K562 (cell line): ENCODE results near the gene TRMT1. TPM values are rescaled to one million over a fixed set of nuclear protein-coding genes. Genes with fewer than 3 reads are reported as not detected.

Experiments
- ATF1 ChIP-seq, 2 experiments: fragments of 450-650 bp in 1 of 2; IDR thresholded peaks; 2 replicates each; pipeline ENCODE4 v1.6.1; 2016; ENCODE audit warnings: missing compliant biosample characterization in 1 of 2, missing genetic modification characterization in 1 of 2
- CTCF ChIP-seq, 3 experiments: IDR thresholded peaks in 2 of 3; conservative IDR thresholded peaks in 1 of 3; 2 replicates each; pipeline ENCODE4 v1.5.1; 2011 to 2012; ENCODE audit warnings: low read length in 3 of 3, mild to moderate bottlenecking in 3 of 3, control low read depth in 2 of 3, improper control_type of control experiment in 1 of 3, inconsistent platforms in 1 of 3, low read depth in 1 of 3, mixed read lengths in 1 of 3, moderate library complexity in 1 of 3; ENCODE audit not compliant: insufficient read depth in 2 of 3
- CTCFL ChIP-seq: IDR thresholded peaks from 2 replicates; pipeline ENCODE4 v1.6.1; 2011; ENCODE audit warnings: borderline replicate concordance, low read depth, mild to moderate bottlenecking, moderate library complexity, low read length; ENCODE audit not compliant: insufficient read depth, poor library complexity, severe bottlenecking
- GMEB1 ChIP-seq: fragments of 250-450 bp; sonication (Bioruptor Pico); IDR thresholded peaks from 2 replicates; pipeline ENCODE4 v1.4.0; 2020; ENCODE audit warnings: mild to moderate bottlenecking
- HDGF ChIP-seq: fragments of 450-650 bp; IDR thresholded peaks from 2 replicates; pipeline ENCODE4 v1.6.1; 2016
- IFI16 ChIP-seq: fragments of 250-450 bp; sonication (Bioruptor Pico); IDR thresholded peaks from 2 replicates; pipeline ENCODE4 v2.1.2; 2022; ENCODE audit warnings: mild to moderate bottlenecking, inconsistent platforms
- JUN ChIP-seq, 2 experiments: sonication (generic) in 1 of 2; formaldehyde crosslinking in 1 of 2; IDR thresholded peaks; 2 replicates each; pipeline versions ENCODE4 v1.6.1 to v1.8.0; 2012 to 2022; ENCODE audit warnings: borderline replicate concordance in 2 of 2, mild to moderate bottlenecking in 2 of 2, improper control_type of control experiment in 1 of 2, low read depth in 1 of 2, low read length in 1 of 2, missing genetic modification reagents in 1 of 2
- JUND ChIP-seq, 2 experiments: IDR thresholded peaks; 2 replicates in 1 of 2; 3 replicates in 1 of 2; pipeline ENCODE4 v1.6.1; 2011; ENCODE audit warnings: borderline replicate concordance in 2 of 2, low read depth in 2 of 2, low read length in 2 of 2, improper control_type of control experiment in 1 of 2, missing biosample characterization in 1 of 2, missing genetic modification characterization in 1 of 2, missing genetic modification reagents in 1 of 2
- MEIS2 ChIP-seq: fragments of 450-650 bp; IDR thresholded peaks from 2 replicates; pipeline ENCODE4 v1.6.1; 2014; ENCODE audit warnings: mild to moderate bottlenecking; ENCODE audit not compliant: partially characterized antibody
- PURB ChIP-seq: sonication (generic); formaldehyde crosslinking; IDR thresholded peaks from 2 replicates; pipeline ENCODE4 v1.9.0; 2021; ENCODE audit warnings: low read depth, mild to moderate bottlenecking, missing genetic modification reagents
- ZNF239 ChIP-seq: fragments of 250-450 bp; sonication (Bioruptor Pico); IDR thresholded peaks from 2 replicates; pipeline ENCODE4 v1.4.0; 2020; ENCODE audit warnings: mild to moderate bottlenecking
- ZNF280A ChIP-seq: fragments of 450-650 bp; IDR thresholded peaks from 2 replicates; pipeline ENCODE4 v1.6.1; 2018; ENCODE audit warnings: mild to moderate bottlenecking, low read depth; ENCODE audit not compliant: partially characterized antibody
- ZNF398 ChIP-seq: fragments of 250-450 bp; sonication (Bioruptor Pico); IDR thresholded peaks from 2 replicates; pipeline ENCODE4 v1.8.0; 2021; ENCODE audit warnings: moderate library complexity, mild to moderate bottlenecking, inconsistent platforms
- polyA plus RNA-seq, 8 experiments: library from polyadenylated mRNA; depleted of rRNA in 4 of 8; stranded (reverse) in 5 of 8; unstranded in 3 of 8; fragments of >200 nt; fragmentation: Nextera tagmentation in 2 of 8; fragmentation: Illumina TruSeq in 1 of 8; extraction: Ambion mirVana in 2 of 8; extraction: Trizol in 1 of 8; gene quantifications; 2 replicates each; pipeline versions ENCODE4 v1.2.1 to v1.2.3, GENCODE V29; 2011 to 2014; ENCODE audit warnings: inconsistent platforms in 1 of 8, missing spikeins in 1 of 8
- total RNA-seq, 7 experiments: library from RNA; depleted of rRNA in 6 of 7; stranded (reverse); fragments of >200 nt in 6 of 7; fragmentation: Illumina TruSeq in 2 of 7; extraction: Trizol in 2 of 7; gene quantifications; 2 replicates each; pipeline versions ENCODE4 v1.2.1 to v1.2.3, GENCODE V29; 2011 to 2021; ENCODE audit warnings: low replicate concordance in 1 of 7

TRMT1 gene
- total and polyA plus RNA-seq, 9 of the 15 experiments (the other 6 are each of a cell fraction or from before 2014, with no cell fraction given) = 5.8 to 158 (median 54.3) TPM

- TF ChIP-seq CTCFL (peak; percentile 63), HDGF (peak; percentile 21; the same call in 1 of the 2 replicates), ZNF398 (CRISPR knock-in tag) (no peak), CTCF (IDR thresholded peaks at IDR 0.05 in 2 of 3, conservative IDR thresholded peaks at IDR 0.05 in 1 of 3; ENCODE audit: insufficient read depth in 2 of 3, low read depth in 1 of 3, low read length in 3 of 3) (peak; percentile 94 to 96 (median 95)), IFI16 (no peak), JUN (IDR thresholded peaks at IDR 0.05; ENCODE audit: borderline replicate concordance, low read depth, low read length) (no peak), JUN (CRISPR knock-in tag; IDR thresholded peaks at IDR 0.05; ENCODE audit: borderline replicate concordance) (no peak), PURB (CRISPR knock-in tag) (no peak), ZNF239 (CRISPR knock-in tag) (no peak), ATF1 (CRISPR knock-in tag; IDR thresholded peaks at IDR 0.05) (peak; percentile 35; the same call in 1 of the 2 replicates), ATF1 (tag; IDR thresholded peaks at IDR 0.05) (no peak), ZNF280A (no peak), GMEB1 (CRISPR knock-in tag) (no peak), JUND (IDR thresholded peaks at IDR 0.05; ENCODE audit: borderline replicate concordance, low read depth, low read length) (peak; percentile 53; the same call in 1 of the 2 replicates), JUND (tag; IDR thresholded peaks at IDR 0.05; ENCODE audit: borderline replicate concordance, low read depth, low read length) (peak; percentile 34; the same call in 1 of the 3 replicates), MEIS2 (no peak)
Measured at GRCh38 chr19:13093407-13094105, 23.0 kb downstream of the TRMT1 start (continued).
